Heart left ventricle (tissue), 16 donors: ENCODE results near the gene GDI1. TPM values are rescaled to one million over a fixed set of nuclear protein-coding genes. Genes with fewer than 3 reads are reported as not detected.

ENCODE experiments used
- ATAC-seq, 4 donors: fragments of 200-7000 bp; cut with Tn5 transposase; one replicate each; pipeline ENCODE4 v1.9.1; 2020 to 2022; ENCODE audit warnings: moderate library complexity in 4 of 4, mild to moderate bottlenecking in 3 of 4, moderate number of reproducible peaks in 1 of 4
- DNase-seq, 5 donors: peaks; one replicate each; pipeline ENCODE4 v3.0.0-alpha.2; 2020
- H3K27ac ChIP-seq, 12 donors: fragments of 200-600 bp; sonication (generic) in 4 of 12; one replicate each; pipeline versions ENCODE4 v1.5.0 to v1.8.0; 2016 to 2022; ENCODE audit warnings: mild to moderate bottlenecking in 2 of 12
- H3K27me3 ChIP-seq, 9 donors: fragments of 200-600 bp; sonication (generic) in 2 of 9; one replicate each; pipeline versions ENCODE4 v1.5.1 to v1.8.0; 2016 to 2022; ENCODE audit warnings: mild to moderate bottlenecking in 3 of 9
- H3K36me3 ChIP-seq, 9 donors: fragments of 200-600 bp; sonication (generic) in 2 of 9; one replicate each; pipeline versions ENCODE4 v1.5.0 to v1.8.0; 2018 to 2022; ENCODE audit warnings: mild to moderate bottlenecking in 2 of 9
- H3K4me1 ChIP-seq, 12 donors: fragments of 200-600 bp; sonication (generic) in 4 of 12; one replicate each; pipeline versions ENCODE4 v1.5.0 to v1.8.0; 2016 to 2022; ENCODE audit warnings: mild to moderate bottlenecking in 3 of 12
- H3K4me3 ChIP-seq, 12 donors: fragments of 200-600 bp; sonication (generic) in 4 of 12; one replicate each; pipeline versions ENCODE4 v1.5.0 to v1.8.0; 2017 to 2022; ENCODE audit warnings: mild to moderate bottlenecking in 9 of 12, moderate library complexity in 4 of 12
- H3K9me3 ChIP-seq, 12 donors: fragments of 200-600 bp; sonication (generic) in 4 of 12; one replicate each; pipeline versions ENCODE4 v1.5.0 to v1.8.0; 2016 to 2022; ENCODE audit warnings: mild to moderate bottlenecking in 1 of 12
- POLR2A ChIP-seq, 2 donors: fragments of 450-650 bp; IDR thresholded peaks; one replicate each; pipeline ENCODE4 v1.6.1; 2017; ENCODE audit warnings: antibody characterized with exemption in 2 of 2, mild to moderate bottlenecking in 2 of 2, moderate library complexity in 2 of 2
- WGBS, 4 donors: extraction: QIAGEN DNeasy Blood & Tissue Kit in 2 of 4; methylation state at CpG; one replicate each; pipeline versions ENCODE4 v1.1.5 to v1.1.7; 2013 to 2018; 5-methylcytosine and 5-hydroxymethylcytosine counted together
- intact Hi-C, 10 donors: fragments of 100-400 bp; cut with DNase I; formaldehyde crosslinking; loops; one replicate each; pipeline versions ENCODE4 v1.11.1 to v1.14.2; 2022
- polyA plus RNA-seq, 2 donors: library from polyadenylated mRNA; stranded (reverse); fragments of 200-250 nt; gene quantifications; one replicate each; pipeline ENCODE4 v1.2.3, GENCODE V29; 2013
- total RNA-seq, 9 donors: library from RNA; depleted of rRNA in 2 of 9; stranded (reverse); fragments of >200 nt in 2 of 9; fragmentation: NEBNext Ultra II Directional in 3 of 9; extraction: Animal tissue kit (Norgen Biotek cat#: 25700) in 3 of 9; gene quantifications; one replicate each; pipeline versions ENCODE4 v1.1.0 to v1.2.4, GENCODE V29; 2016 to 2023
- TF ChIP-seq, protein P1 (sequence below), 12 donors: fragments of 200-600 bp; sonication (generic) in 4 of 12; IDR thresholded peaks; one replicate each; pipeline versions ENCODE4 v1.5.0 to v1.8.0; 2018 to 2022; ENCODE audit warnings: antibody characterized with exemption in 12 of 12, mild to moderate bottlenecking in 5 of 12
- donor health status: ischemic (EF 13 %, LVEDD 7.1; RV severe dilation, severe dysfunction).
- donor health status: healthy with polysubstance abuse.
- donor health status: DM: no; HTN: yes; CAD: no.
- donor health status: DM: no; HTN: no; CAD: no.
- donor health status: ischemic (EF 25% LVEDD 6.9; RV normal size, moderate dysfunction).
- donor health status: ischemic (EF 25% LVEDD 5.7; RV mildly dilated, moderate dysfunction).
- donor health status: healthy.
- donor health status: DM: yes; HTN: yes; CAD: no.
- donor health status: ischemic (EF 35%, LVEDD 5.7; RV mildly dilated, moderate dysfunction).
- donor health status: nonischemic (EF 11% LVEDD 7.7; RV severe dilation, severe dysfunction).
- donor health status: DM: yes; HTN: yes; CAD: no.
- donor health status: PGD.
- donor health status: ischemic (EF 29% LVEDD 5.4; RV normal size, mild dysfunction).
- donor health status: nonischemic (EF 23%, LVEDD 6.1; RV moderate dilation, normal function).

GDI1 gene
- total and polyA plus RNA-seq, 11 donors, result 73.6 to 152 (median 92.2) TPM

DNA sequence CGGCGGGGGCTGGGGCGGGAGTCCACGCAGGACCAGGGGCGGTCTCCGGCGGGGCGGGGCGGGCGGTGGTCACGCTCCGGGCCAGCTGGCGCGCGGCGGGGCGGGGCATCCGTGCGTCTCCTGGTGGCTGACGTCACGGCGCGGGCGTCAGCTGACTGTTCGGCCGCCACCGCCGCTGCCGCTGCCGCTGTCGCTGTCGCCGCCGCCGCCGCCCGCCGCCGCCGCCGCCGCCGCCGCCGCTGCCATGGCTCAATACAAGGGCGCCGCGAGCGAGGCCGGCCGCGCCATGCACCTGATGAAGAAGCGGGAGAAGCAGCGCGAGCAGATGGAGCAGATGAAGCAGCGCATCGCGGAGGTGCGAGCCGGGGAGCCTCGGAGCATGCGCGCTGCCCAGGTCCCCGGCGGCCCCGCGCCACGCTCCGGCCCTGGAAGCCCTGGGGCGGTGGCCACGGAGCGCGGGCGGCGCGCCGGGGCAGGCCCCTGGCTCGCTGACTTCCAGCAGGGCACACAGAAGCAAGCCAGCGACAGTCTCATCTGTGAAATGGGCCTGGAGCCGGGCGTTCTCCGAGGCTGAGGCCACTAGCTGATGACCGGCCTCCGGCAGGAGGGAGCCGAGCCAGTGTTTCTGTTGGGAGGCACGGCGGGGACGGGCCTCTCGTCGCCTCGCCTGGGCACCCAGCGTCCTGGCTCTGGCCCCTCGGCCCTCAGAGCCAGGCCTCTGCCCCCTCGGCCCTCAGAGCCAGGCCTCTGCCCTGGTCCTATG, 7.2 kb downstream of the GDI1 start, which contains the start of gene FAM50A:
FAM50A (plus strand) TSS at position 150 of the 763 bp plus-strand sequence; CDS start at position 245, 95 bp downstream.
- H3K27ac ChIP-seq, result peak within 1 kb of the TSS; percentile 53 to 91 (median 81)
- peaks cover 0 to 55% (median 34%) of the 10 kb centered on the region in 9 donors for H3K36me3 ChIP-seq
- DNase-seq (peak; percentile 78 to 90 (median 88)), ATAC-seq (peak; percentile 54 to 92 (median 86))
- 1 to 43% (median 18%) methylated on average over 7 to 94 of the region's 94 CpGs for WGBS, 4 donors
- H3K9me3 ChIP-seq, result no peaks in the 10 kb centered on the region
- H3K27me3 ChIP-seq, result no peaks in the 10 kb centered on the region
- H3K4me1 ChIP-seq, result peaks cover 0 to 16% (median 10%) of the 10 kb centered on the region in 12 donors
- H3K4me3 ChIP-seq, result peak within 1 kb of the TSS; percentile 56 to 84 (median 68)
- intact Hi-C loops, result loop anchor here in 1 of 10 donors (5.0 kb wide), 1 partner anchor 38 kb away; no protein-coding TSS in a partner anchor
- TF ChIP-seq, protein P1, sequence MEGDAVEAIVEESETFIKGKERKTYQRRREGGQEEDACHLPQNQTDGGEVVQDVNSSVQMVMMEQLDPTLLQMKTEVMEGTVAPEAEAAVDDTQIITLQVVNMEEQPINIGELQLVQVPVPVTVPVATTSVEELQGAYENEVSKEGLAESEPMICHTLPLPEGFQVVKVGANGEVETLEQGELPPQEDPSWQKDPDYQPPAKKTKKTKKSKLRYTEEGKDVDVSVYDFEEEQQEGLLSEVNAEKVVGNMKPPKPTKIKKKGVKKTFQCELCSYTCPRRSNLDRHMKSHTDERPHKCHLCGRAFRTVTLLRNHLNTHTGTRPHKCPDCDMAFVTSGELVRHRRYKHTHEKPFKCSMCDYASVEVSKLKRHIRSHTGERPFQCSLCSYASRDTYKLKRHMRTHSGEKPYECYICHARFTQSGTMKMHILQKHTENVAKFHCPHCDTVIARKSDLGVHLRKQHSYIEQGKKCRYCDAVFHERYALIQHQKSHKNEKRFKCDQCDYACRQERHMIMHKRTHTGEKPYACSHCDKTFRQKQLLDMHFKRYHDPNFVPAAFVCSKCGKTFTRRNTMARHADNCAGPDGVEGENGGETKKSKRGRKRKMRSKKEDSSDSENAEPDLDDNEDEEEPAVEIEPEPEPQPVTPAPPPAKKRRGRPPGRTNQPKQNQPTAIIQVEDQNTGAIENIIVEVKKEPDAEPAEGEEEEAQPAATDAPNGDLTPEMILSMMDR (IDR thresholded peaks at IDR 0.05), result no peak
- peak in 1 of 2 donors; percentile 6 for TF ChIP-seq POLR2A (IDR thresholded peaks at IDR 0.05)

DNA sequence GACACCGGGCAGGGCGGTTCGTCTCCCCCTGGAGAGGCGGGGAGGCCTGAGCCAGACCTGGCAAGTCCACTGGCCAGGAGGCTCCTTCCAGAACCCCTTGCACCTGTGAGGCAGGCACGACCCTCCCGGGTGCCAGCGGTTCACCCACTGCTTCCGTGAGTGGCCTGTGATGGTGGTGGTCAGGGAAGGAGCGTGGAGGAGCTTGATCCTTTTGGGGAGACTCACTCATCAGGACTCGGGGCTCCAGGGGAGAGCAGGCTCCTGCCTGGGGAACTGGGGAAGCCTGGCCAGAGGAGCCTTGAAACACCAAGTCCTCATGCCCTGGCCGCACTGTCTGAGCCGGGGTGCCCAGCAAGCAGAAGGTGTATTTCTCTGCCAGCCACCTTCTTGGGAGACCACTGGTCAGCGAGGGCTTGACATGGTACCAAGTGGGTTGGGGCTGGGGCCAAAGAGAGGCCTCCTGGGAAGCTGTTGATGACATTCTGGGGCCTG, 7.8 kb downstream of the GDI1 start:
- peaks cover 0 to 58% (median 34%) of the 10 kb centered on the region in 9 donors for H3K36me3 ChIP-seq
- 55 to 84% (median 69%) methylated on average over 10 to 13 of the region's 13 CpGs for WGBS, 4 donors
- intact Hi-C loops, result loop anchor here in 1 of 10 donors (5.0 kb wide), 1 partner anchor 38 kb away; no protein-coding TSS in a partner anchor
- H3K4me3 ChIP-seq, result peak overlapping the region; percentile 56 to 84 (median 68)
- no peaks in the 10 kb centered on the region for H3K27me3 ChIP-seq
- H3K9me3 ChIP-seq, result no peaks in the 10 kb centered on the region
- H3K27ac ChIP-seq, result peak overlapping the region; percentile 53 to 91 (median 81)
- TF ChIP-seq, protein P1 (IDR thresholded peaks at IDR 0.05), result no peak
- TF ChIP-seq POLR2A (IDR thresholded peaks at IDR 0.05), result no peak
- ATAC-seq (no peak), DNase-seq (peak in 1 of 5 donors; percentile 16)
- H3K4me1 ChIP-seq, result peaks cover 0 to 16% (median 10%) of the 10 kb centered on the region in 12 donors

DNA sequence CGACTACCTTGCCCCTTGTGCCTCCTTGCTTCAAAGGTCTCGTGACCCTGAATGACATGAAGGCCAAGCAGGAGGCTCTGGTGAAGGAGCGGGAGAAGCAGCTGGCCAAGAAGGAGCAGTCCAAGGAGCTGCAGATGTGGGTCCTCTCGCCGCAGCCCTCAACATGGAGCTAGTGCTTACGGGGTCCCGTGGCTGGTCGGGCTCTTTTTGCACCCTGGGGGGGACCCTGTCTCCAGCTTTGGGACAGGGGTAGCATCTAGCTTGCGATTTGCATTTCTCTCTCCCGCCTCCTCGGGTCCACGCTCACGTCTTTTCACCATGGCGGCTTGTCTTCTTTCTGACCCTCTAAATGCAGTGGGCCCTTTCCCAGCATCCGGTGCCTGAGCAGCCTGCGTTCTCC, 8.8 kb downstream of the GDI1 start:
- intact Hi-C loops, result no loop called here
- DNase-seq (peak in 1 of 5 donors; percentile 16), ATAC-seq (no peak)
- WGBS, 4 donors, result 89 to 96% (median 93%) methylated on average over 16 of the region's 16 CpGs
- Histone ChIP-seq H3K27ac (no peak overlapping the region), H3K27me3 (peaks cover 0 to 3% (median 0%) of the 10 kb centered on the region in 9 donors), H3K36me3 (peaks cover 0 to 58% (median 31%) of the 10 kb centered on the region in 9 donors), H3K9me3 (no peaks in the 10 kb centered on the region), H3K4me1 (peaks cover 0 to 16% (median 10%) of the 10 kb centered on the region in 12 donors), H3K4me3 (no peak overlapping the region)
- TF ChIP-seq, protein P1 (IDR thresholded peaks at IDR 0.05), result no peak
- TF ChIP-seq POLR2A (IDR thresholded peaks at IDR 0.05), result no peak

DNA sequence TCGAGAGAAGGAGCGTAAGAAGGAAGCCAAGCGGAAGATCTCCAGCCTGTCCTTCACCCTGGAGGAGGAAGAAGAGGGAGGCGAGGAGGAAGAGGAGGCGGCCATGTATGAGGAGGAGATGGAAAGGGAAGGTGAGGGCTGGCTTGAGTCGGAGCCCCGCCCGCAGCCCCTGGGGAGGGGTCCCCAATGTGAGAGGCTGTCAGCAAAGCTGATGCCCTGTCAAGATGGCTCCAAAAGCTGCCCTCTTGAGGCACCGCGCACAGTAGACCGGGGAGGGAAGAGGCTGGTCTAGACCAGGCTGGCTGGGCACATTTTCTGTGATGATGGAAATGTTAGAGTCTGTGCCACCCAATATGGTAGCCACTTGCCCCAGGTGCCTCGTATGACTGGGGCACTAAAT, 9.5 kb downstream of the GDI1 start:
- peaks cover 0 to 53% (median 29%) of the 10 kb centered on the region in 9 donors for H3K36me3 ChIP-seq

More for the DNA sequence above, 9.5 kb downstream of the GDI1 start:
- WGBS, 4 donors, result 79 to 93% (median 92%) methylated on average over 12 of the region's 12 CpGs
- intact Hi-C loops, result no loop called here
- no peak for TF ChIP-seq POLR2A (IDR thresholded peaks at IDR 0.05)
- TF ChIP-seq, protein P1 (IDR thresholded peaks at IDR 0.05), result no peak
- Histone ChIP-seq H3K9me3 (no peaks in the 10 kb centered on the region), H3K27ac (no peak overlapping the region), H3K27me3 (peaks cover 0 to 3% (median 0%) of the 10 kb centered on the region in 9 donors), H3K4me1 (peaks cover 0 to 16% (median 10%) of the 10 kb centered on the region in 12 donors), H3K4me3 (no peak overlapping the region)
- DNase-seq, result no peak
- ATAC-seq, result no peak
